ENCODE results near the gene PRDX6.

Gene PRDX6

DNA sequence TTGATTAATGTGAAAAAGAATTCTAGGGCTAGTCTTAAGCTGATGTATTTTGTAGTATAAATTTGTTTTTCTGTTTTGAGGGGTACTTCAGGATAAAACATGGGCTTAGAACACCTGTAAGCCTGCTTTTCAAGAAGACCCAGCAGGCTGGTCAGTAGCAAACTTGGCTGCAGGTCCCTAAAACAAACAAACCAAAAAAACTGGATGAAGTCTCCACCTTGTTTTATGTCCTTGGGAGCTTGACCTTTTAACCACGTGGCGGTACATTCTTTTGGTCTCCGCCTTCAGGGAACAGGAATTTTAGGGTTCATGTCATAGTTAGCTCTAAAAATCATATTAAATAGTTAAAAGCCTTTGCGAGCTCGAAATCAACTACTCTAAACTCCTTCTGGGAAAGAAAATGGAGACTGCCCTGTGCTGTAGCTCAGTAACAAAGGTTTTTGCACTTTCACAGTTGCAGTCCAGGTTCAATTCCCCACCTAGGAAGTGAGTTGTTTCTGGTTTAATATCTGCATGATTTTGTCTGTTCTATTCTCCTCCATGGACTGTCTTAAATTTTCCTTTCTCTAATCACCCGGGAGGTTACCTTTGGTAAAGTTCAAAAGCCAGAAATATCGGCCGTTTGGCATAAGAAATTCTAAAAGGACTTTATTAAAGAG, 18.6 kb downstream of the PRDX6 start:
- Histone ChIP-seq H3K79me2 (ENCODE audit: insufficient read depth, low read length) (no peaks in the 10 kb centered on the region), H3K36me3 (ENCODE audit: insufficient read depth, low read length) (no peaks in the 10 kb centered on the region), H3K9ac (ENCODE audit: low read depth, low read length, poor library complexity, severe bottlenecking) (no peak overlapping the region), H2AFZ (ENCODE audit: low read length) (no peak overlapping the region), H4K20me1 (ENCODE audit: insufficient read depth, low read length, poor library complexity, severe bottlenecking) (no peaks in the 10 kb centered on the region), H3K9me3 (ENCODE audit: insufficient read depth, low read depth, low read length) (peaks cover 8% of the 10 kb centered on the region; the same call in 1 of the 2 replicates), H3K9me2 (replicated peaks; ENCODE audit: low read depth, low read length) (no peaks in the 10 kb centered on the region), H3F3A (ENCODE audit: low read depth) (no peaks in the 10 kb centered on the region), H3K4me3 (ENCODE audit: low read length, poor library complexity, severe bottlenecking) (no peak overlapping the region), H3K27me3 (ENCODE audit: insufficient read depth, low read length, poor library complexity, severe bottlenecking) (no peaks in the 10 kb centered on the region), H3K4me1 (ENCODE audit: insufficient read depth, low read length, poor library complexity, severe bottlenecking) (no peaks in the 10 kb centered on the region), H3K4me2 (ENCODE audit: low read depth, low read length, poor library complexity, severe bottlenecking) (no peak overlapping the region)
- no peak for TF ChIP-seq EZH2phosphoT487 (IDR thresholded peaks at IDR 0.05; ENCODE audit: borderline replicate concordance)
- TF ChIP-seq, protein P1, sequence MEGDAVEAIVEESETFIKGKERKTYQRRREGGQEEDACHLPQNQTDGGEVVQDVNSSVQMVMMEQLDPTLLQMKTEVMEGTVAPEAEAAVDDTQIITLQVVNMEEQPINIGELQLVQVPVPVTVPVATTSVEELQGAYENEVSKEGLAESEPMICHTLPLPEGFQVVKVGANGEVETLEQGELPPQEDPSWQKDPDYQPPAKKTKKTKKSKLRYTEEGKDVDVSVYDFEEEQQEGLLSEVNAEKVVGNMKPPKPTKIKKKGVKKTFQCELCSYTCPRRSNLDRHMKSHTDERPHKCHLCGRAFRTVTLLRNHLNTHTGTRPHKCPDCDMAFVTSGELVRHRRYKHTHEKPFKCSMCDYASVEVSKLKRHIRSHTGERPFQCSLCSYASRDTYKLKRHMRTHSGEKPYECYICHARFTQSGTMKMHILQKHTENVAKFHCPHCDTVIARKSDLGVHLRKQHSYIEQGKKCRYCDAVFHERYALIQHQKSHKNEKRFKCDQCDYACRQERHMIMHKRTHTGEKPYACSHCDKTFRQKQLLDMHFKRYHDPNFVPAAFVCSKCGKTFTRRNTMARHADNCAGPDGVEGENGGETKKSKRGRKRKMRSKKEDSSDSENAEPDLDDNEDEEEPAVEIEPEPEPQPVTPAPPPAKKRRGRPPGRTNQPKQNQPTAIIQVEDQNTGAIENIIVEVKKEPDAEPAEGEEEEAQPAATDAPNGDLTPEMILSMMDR (conservative IDR thresholded peaks at IDR 0.05; ENCODE audit: low read length): no peak

DNA sequence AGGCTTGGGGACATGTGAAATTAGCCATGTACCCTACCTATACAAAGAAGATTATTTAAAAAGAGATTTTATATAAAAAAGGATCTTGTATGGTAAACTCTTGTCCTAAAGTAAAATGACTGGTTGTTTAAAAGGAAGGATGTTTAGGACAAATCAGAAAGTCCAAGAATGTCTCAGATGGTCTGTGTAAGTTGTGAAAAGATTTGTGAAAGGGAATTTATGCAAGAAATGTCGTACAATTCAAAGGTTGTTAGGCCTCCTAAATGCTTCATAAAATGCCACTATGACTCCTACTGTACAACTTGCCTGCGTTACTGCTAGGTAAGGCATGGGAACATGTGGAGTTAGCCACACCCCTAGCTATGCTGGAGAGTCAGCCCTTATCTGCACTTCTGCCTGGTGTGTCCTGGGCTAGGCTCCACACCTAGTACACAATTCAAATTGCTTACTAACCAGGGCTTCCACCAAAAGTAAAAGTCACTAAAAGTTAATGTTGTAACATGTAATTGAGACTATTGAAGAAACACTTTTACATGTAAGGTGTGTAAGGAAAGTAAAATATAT, 19.7 kb downstream of the PRDX6 start:
- Histone ChIP-seq H3K36me3 (ENCODE audit: insufficient read depth, low read length) (no peaks in the 10 kb centered on the region), H3K4me2 (ENCODE audit: low read depth, low read length, poor library complexity, severe bottlenecking) (no peak overlapping the region), H3K4me1 (ENCODE audit: insufficient read depth, low read length, poor library complexity, severe bottlenecking) (no peaks in the 10 kb centered on the region), H3K4me3 (ENCODE audit: low read length, poor library complexity, severe bottlenecking) (no peak overlapping the region), H2AFZ (ENCODE audit: low read length) (no peak overlapping the region), H3K9ac (ENCODE audit: low read depth, low read length, poor library complexity, severe bottlenecking) (no peak overlapping the region), H3K27me3 (ENCODE audit: insufficient read depth, low read length, poor library complexity, severe bottlenecking) (no peaks in the 10 kb centered on the region), H3K9me3 (ENCODE audit: insufficient read depth, low read depth, low read length) (peaks cover 8% of the 10 kb centered on the region; the same call in 1 of the 2 replicates), H3K9me2 (replicated peaks; ENCODE audit: low read depth, low read length) (no peaks in the 10 kb centered on the region), H3K79me2 (ENCODE audit: insufficient read depth, low read length) (no peaks in the 10 kb centered on the region), H3F3A (ENCODE audit: low read depth) (no peaks in the 10 kb centered on the region), H4K20me1 (ENCODE audit: insufficient read depth, low read length, poor library complexity, severe bottlenecking) (no peaks in the 10 kb centered on the region)
- TF ChIP-seq, protein P1 (conservative IDR thresholded peaks at IDR 0.05; ENCODE audit: low read length): no peak
- TF ChIP-seq EZH2phosphoT487 (IDR thresholded peaks at IDR 0.05; ENCODE audit: borderline replicate concordance): no peak

DNA sequence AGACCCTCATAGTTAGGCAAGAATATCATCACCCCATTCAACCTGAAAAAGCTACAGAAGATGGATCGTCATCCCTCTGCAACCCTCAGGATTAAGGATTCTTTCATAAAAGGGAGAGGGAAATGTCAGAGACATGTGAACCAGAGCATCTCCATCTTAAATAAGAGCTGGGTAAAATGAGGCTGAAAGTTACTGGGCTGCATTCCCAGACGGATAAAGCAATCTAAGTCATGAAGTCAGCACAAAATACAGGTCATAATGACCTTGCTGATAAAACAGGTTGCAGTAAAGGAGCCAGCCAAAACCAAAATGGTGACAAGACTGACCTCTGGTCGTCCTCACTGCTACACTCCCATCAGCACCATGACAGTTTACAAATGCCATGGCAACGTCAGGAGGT, 22.6 kb downstream of the PRDX6 start:
- TF ChIP-seq, protein P1 (conservative IDR thresholded peaks at IDR 0.05; ENCODE audit: low read length): no peak
- no peak for TF ChIP-seq EZH2phosphoT487 (IDR thresholded peaks at IDR 0.05; ENCODE audit: borderline replicate concordance)
- H2AFZ ChIP-seq (ENCODE audit: low read length): no peak overlapping the region
- no peak overlapping the region for H3K4me3 ChIP-seq (ENCODE audit: low read length, poor library complexity, severe bottlenecking)

More for the DNA sequence above, 22.6 kb downstream of the PRDX6 start:
- Histone ChIP-seq H3F3A (ENCODE audit: low read depth) (no peaks in the 10 kb centered on the region), H3K27me3 (ENCODE audit: insufficient read depth, low read length, poor library complexity, severe bottlenecking) (no peaks in the 10 kb centered on the region), H3K4me1 (ENCODE audit: insufficient read depth, low read length, poor library complexity, severe bottlenecking) (no peaks in the 10 kb centered on the region), H4K20me1 (ENCODE audit: insufficient read depth, low read length, poor library complexity, severe bottlenecking) (no peaks in the 10 kb centered on the region), H3K9me3 (ENCODE audit: insufficient read depth, low read depth, low read length) (peaks cover 8% of the 10 kb centered on the region; the same call in 1 of the 2 replicates), H3K9me2 (replicated peaks; ENCODE audit: low read depth, low read length) (no peaks in the 10 kb centered on the region), H3K9ac (ENCODE audit: low read depth, low read length, poor library complexity, severe bottlenecking) (no peak overlapping the region), H3K79me2 (ENCODE audit: insufficient read depth, low read length) (no peaks in the 10 kb centered on the region), H3K36me3 (ENCODE audit: insufficient read depth, low read length) (no peaks in the 10 kb centered on the region), H3K4me2 (ENCODE audit: low read depth, low read length, poor library complexity, severe bottlenecking) (no peak overlapping the region)

Measured in Loucy (cell line).